ENCODE data around the gene RIMKLB. TPM values are rescaled to one million over a fixed set of nuclear protein-coding genes. Genes with fewer than 3 reads are reported as not detected.

RIMKLB gene
- total RNA-seq, 1 experiment from 2014 or later, result 0.39 TPM

DNA sequence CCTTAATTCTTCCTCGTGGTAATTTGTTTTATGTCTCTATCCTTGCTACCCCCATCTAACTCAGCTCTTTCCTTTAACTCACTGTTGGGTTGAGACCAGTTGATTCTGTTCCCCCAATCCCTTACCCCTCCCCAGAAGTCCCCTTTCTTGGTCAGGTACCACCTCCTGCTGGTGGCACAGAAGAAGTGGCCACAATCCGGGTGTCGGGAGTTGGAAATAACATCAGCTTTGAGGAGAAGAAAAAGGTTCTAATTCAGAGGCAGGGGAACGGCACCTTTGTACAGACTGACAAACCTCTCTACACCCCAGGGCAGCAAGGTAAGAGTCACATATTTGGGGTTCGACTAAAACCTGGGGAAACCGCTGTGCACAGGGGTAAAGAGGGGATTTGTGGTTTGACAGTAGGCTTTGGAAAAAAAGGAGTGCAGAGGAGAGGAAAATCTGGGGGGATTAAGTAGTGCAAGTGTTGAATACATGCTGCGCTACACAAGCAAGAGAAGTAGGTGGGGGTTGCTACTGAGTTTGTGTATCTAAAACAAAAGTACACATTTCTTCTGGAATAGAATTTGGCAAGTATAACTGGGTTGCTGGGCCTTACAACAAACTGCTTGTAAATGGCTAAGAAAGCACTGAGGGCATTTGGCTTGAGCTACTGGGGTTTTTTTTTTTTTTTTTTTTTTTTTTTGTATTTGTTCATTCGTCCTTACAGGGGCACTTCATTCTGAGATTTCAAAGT, 125.9 kb downstream of the RIMKLB start:
- H3K9ac ChIP-seq (ENCODE audit: low read length), result no peak overlapping the region
- POLR2A ChIA-PET, result no interaction called here
- TF ChIP-seq FOSL1 (IDR thresholded peaks at IDR 0.05; ENCODE audit: low read depth) (no peak), RAD21 (IDR thresholded peaks at IDR 0.05; ENCODE audit: low read depth) (peak; percentile 66), CTCF (IDR thresholded peaks at IDR 0.05 in 2 of 3, conservative IDR thresholded peaks at IDR 0.05 in 1 of 3; ENCODE audit: borderline replicate concordance in 1 of 3, insufficient read depth in 1 of 3, low read depth in 2 of 3, low read length in 2 of 3) (peak; percentile 37 to 74 (median 63); a peak in 5 of 6 replicates)
- H3K9me2 ChIP-seq (ENCODE audit: insufficient read depth), result no peaks in the 10 kb centered on the region
- H3K4me3 ChIP-seq (replicated peaks in 1 of 2; ENCODE audit: low read depth in 1 of 2, low read length in 2 of 2), result no peak overlapping the region
- no peaks in the 10 kb centered on the region for H3K4me1 ChIP-seq (ENCODE audit: control insufficient read depth in 1 of 2, insufficient read depth in 2 of 2, low read length in 2 of 2)
- H2AFZ ChIP-seq (ENCODE audit: low read depth, low read length, poor library complexity, severe bottlenecking), result no peak overlapping the region
- H3K4me2 ChIP-seq (ENCODE audit: low read length), result no peak overlapping the region
- intact Hi-C loops (cut with micrococcal nuclease), result loop anchor here (2.0 to 10.0 kb wide), 2 partner anchors 141 to 279 kb away; partner anchors contain the start of gene CLEC4E
- peak; percentile 81 for ATAC-seq
- peak; percentile 6 for DNase-seq (ENCODE audit: low read depth, low spot score)
- no TSS peak for BruUV-seq (replicated peaks)
- H3K79me2 ChIP-seq (ENCODE audit: insufficient read depth, low read length), result no peaks in the 10 kb centered on the region
- CTCF ChIA-PET, result interaction anchor here (0.7 to 3.0 kb wide), 7 partner anchors 11 to 280 kb away, joined by 3 to 26 read pairs (median 6); no protein-coding TSS in a partner anchor
- H3K27ac ChIP-seq (ENCODE audit: low read depth, low read length), result no peak overlapping the region
- H3K9me3 ChIP-seq (ENCODE audit: control insufficient read depth in 1 of 2, insufficient read depth in 1 of 2, low read depth in 1 of 2, low read length in 2 of 2), result no peaks in the 10 kb centered on the region
- RAD21 ChIA-PET (ENCODE audit: low non-redundant PET in 1 of 2, low total read pairs in 2 of 2, uncharacterized antibody in 2 of 2, unreplicated experiment in 2 of 2), result interaction anchor here in 1 of 2 experiments (1.3 kb wide), 1 partner anchor 142 kb away, joined by 3 read pairs; no protein-coding TSS in a partner anchor
- H4K20me1 ChIP-seq (ENCODE audit: insufficient read depth), result no peaks in the 10 kb centered on the region
- H3K36me3 ChIP-seq (ENCODE audit: control insufficient read depth in 1 of 2, insufficient read depth in 2 of 2, low read length in 2 of 2), result no peaks in the 10 kb centered on the region
- H3K27me3 ChIP-seq (ENCODE audit: insufficient read depth, low read length), result no peaks in the 10 kb centered on the region

DNA sequence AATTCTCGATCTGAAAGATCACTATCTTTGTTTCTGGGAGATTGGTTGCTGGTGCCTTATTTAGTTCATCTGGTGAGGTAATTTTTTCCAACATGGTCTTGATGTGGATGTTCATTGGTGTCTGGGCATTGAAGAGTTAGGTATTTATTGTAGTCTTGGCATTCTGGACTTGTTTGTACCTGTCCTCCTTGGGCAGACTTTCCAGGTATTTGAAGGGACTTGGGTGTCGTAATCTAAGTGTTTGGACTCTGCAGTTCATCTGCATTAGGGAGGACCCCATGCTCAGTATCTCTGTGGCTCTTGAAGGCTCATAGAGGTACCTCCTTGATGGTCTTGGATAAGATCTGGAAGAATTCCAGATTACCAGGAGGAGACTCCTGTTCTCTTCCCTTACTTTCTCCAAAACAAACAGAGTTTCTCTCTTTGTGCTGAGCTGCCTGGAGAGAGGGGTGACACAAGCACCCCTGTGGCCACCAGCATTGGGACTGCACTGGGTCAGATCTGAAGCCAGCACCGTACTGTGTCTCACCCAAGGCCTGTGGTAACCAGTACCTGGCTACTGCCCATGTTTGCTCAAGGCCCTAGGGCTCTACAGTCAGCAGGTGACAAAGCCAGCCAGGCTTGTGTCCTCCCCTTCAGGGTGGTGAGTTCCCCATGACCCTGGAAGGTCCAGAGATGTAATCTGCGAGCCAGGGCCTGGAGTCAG, 129.9 kb downstream of the RIMKLB start:
- Histone ChIP-seq H3K36me3 (ENCODE audit: control insufficient read depth in 1 of 2, insufficient read depth in 2 of 2, low read length in 2 of 2) (no peaks in the 10 kb centered on the region), H3K4me2 (ENCODE audit: low read length) (no peak overlapping the region), H3K9me3 (ENCODE audit: control insufficient read depth in 1 of 2, insufficient read depth in 1 of 2, low read depth in 1 of 2, low read length in 2 of 2) (no peaks in the 10 kb centered on the region), H3K27me3 (ENCODE audit: insufficient read depth, low read length) (no peaks in the 10 kb centered on the region), H3K4me3 (replicated peaks in 1 of 2; ENCODE audit: low read depth in 1 of 2, low read length in 2 of 2) (no peak overlapping the region), H3K79me2 (ENCODE audit: insufficient read depth, low read length) (no peaks in the 10 kb centered on the region), H3K4me1 (ENCODE audit: control insufficient read depth in 1 of 2, insufficient read depth in 2 of 2, low read length in 2 of 2) (peaks cover 0 to 2% of the 10 kb centered on the region in 2 experiments; a peak in 1 of 4 replicates), H2AFZ (ENCODE audit: low read depth, low read length, poor library complexity, severe bottlenecking) (no peak overlapping the region), H3K27ac (ENCODE audit: low read depth, low read length) (no peak overlapping the region), H3K9me2 (ENCODE audit: insufficient read depth) (no peaks in the 10 kb centered on the region), H4K20me1 (ENCODE audit: insufficient read depth) (no peaks in the 10 kb centered on the region), H3K9ac (ENCODE audit: low read length) (no peak overlapping the region)
- intact Hi-C loops (cut with micrococcal nuclease), result loop anchor here (10.0 kb wide), 1 partner anchor 283 kb away; the partner anchor contains the start of gene CLEC4E
- RAD21 ChIA-PET (ENCODE audit: low non-redundant PET in 1 of 2, low total read pairs in 2 of 2, uncharacterized antibody in 2 of 2, unreplicated experiment in 2 of 2), result no interaction called here
- POLR2A ChIA-PET, result no interaction called here
- ATAC-seq (no peak), DNase-seq (ENCODE audit: low read depth, low spot score) (no peak)
- TF ChIP-seq EGR1 (IDR thresholded peaks at IDR 0.05; ENCODE audit: low read depth) (no peak), YY1 (IDR thresholded peaks at IDR 0.05; ENCODE audit: extremely low read depth, insufficient replicate concordance, low read depth, low read length) (no peak), EZH2 (IDR thresholded peaks at IDR 0.05) (no peak), ATF3 (IDR thresholded peaks at IDR 0.05) (no peak), SRF (IDR thresholded peaks at IDR 0.05; ENCODE audit: low read depth) (no peak), ZBTB33 (IDR thresholded peaks at IDR 0.05; ENCODE audit: extremely low read depth, insufficient replicate concordance, low read length) (no peak), FOSL1 (IDR thresholded peaks at IDR 0.05; ENCODE audit: low read depth) (no peak)
- TF ChIP-seq, protein P1, sequence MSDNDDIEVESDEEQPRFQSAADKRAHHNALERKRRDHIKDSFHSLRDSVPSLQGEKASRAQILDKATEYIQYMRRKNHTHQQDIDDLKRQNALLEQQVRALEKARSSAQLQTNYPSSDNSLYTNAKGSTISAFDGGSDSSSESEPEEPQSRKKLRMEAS (IDR thresholded peaks at IDR 0.05), result no peak
- no TSS peak for BruUV-seq (replicated peaks)
- CTCF ChIA-PET, result no interaction called here

All from HCT116 (cell line).